ENCODE results near the gene NACC2.
"Not testable (repeated sequence)": the region's sequence is repeated elsewhere in the genome, so short reads cannot be mapped to it uniquely, and the experiment has no call there.

The NACC2 gene

DNA sequence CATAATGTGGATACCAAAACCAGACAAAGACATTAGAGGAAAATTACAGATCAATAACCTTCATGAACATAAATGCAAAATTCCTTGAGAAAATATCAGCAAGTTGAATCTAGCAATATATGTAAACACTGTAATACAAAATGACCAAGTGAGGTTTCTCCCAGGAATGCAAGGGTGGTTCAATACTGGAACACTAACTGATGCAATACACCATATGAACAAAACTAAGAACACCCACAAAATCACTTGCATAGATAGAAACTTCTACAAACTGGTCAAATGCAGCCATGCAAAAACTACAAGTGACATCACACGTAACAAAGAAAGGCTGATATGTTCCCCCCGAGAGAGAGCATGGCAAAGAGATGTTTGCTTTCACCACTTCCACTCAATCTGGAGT, 55.6 kb downstream of the NACC2 start:
- Histone ChIP-seq H3K4me1 (ENCODE audit: control insufficient read depth, insufficient read depth, low read length, unreplicated experiment) (no peaks in the 10 kb centered on the region), H3K79me2 (ENCODE audit: control insufficient read depth, insufficient read depth, low read length, unreplicated experiment) (peaks cover 29% of the 10 kb centered on the region), H3K4me3 (ENCODE audit: low read depth, low read length) (no peak overlapping the region), H2AFZ (ENCODE audit: low read length, unreplicated experiment) (no peak overlapping the region), H3K36me3 (ENCODE audit: insufficient read depth, low read length) (peaks cover 29% of the 10 kb centered on the region), H3K27me3 (ENCODE audit: insufficient read depth, low read length) (no peaks in the 10 kb centered on the region), H3K27ac (ENCODE audit: low read depth, low read length) (no peak overlapping the region)

DNA sequence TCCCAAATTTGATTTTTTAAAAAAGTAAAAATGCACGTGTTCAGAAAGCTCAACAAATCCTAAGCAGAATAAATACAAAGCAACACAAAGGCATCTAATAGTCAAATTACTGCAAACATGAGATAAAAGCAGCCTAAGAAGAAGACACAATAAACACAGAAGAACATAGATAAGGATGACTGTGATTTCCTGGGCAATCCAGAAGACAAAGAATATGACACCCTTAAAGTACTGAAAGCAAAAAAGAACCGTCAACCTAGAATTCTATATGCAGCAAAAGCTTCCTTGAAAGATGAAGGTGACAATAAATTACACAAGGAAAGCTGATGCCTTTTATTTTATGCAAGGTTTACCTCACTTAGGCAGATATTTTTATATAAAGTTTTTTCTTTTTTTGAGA, 58.2 kb downstream of the NACC2 start:
- Histone ChIP-seq H3K36me3 (ENCODE audit: insufficient read depth, low read length) (peaks cover 29% of the 10 kb centered on the region), H2AFZ (ENCODE audit: low read length, unreplicated experiment) (no peak overlapping the region), H3K27ac (ENCODE audit: low read depth, low read length) (no peak overlapping the region), H3K4me1 (ENCODE audit: control insufficient read depth, insufficient read depth, low read length, unreplicated experiment) (no peaks in the 10 kb centered on the region), H3K27me3 (ENCODE audit: insufficient read depth, low read length) (no peaks in the 10 kb centered on the region), H3K79me2 (ENCODE audit: control insufficient read depth, insufficient read depth, low read length, unreplicated experiment) (peaks cover 24% of the 10 kb centered on the region), H3K4me3 (ENCODE audit: low read depth, low read length) (no peak overlapping the region)

DNA sequence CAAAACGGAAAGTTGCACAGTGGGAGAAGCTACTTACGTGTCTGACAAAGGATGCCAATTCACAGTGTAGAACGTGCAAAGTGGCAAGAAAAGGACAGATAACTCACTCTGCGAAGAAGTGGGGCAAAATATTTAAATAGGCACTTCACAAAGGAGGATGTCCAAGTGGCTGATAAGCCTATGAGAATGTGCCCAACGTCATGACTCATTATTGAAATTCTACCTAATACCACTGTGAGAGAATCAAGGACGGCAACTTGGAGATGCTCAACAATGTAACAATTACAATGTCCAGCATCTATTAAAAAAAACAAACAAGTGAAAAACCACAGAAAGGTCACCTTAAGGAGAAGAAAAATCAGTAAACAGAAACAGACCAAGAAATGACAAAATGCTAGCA, 59.0 kb downstream of the NACC2 start:
- no peak overlapping the region for H2AFZ ChIP-seq (ENCODE audit: low read length, unreplicated experiment)
- H3K4me3 ChIP-seq (ENCODE audit: low read depth, low read length), result no peak overlapping the region
- peaks cover 24% of the 10 kb centered on the region for H3K79me2 ChIP-seq (ENCODE audit: control insufficient read depth, insufficient read depth, low read length, unreplicated experiment)

GRCh38 chr9:136031741-136032730, 63.1 kb downstream of the NACC2 start:
- H3K27me3 ChIP-seq (ENCODE audit: insufficient read depth, low read length), result no peaks in the 10 kb centered on the region
- peaks cover 14% of the 10 kb centered on the region; the same call in 1 of the 2 replicates for H3K36me3 ChIP-seq (ENCODE audit: insufficient read depth, low read length)
- H2AFZ ChIP-seq (ENCODE audit: low read length, unreplicated experiment), result no peak overlapping the region
- no peak overlapping the region for H3K27ac ChIP-seq (ENCODE audit: low read depth, low read length)
- H3K4me1 ChIP-seq (ENCODE audit: control insufficient read depth, insufficient read depth, low read length, unreplicated experiment), result no peaks in the 10 kb centered on the region
- peaks cover 3% of the 10 kb centered on the region for H3K79me2 ChIP-seq (ENCODE audit: control insufficient read depth, insufficient read depth, low read length, unreplicated experiment)
- H3K4me3 ChIP-seq (ENCODE audit: low read depth, low read length), result no peak overlapping the region

More for the DNA sequence above, 59.0 kb downstream of the NACC2 start:
- H3K27me3 ChIP-seq (ENCODE audit: insufficient read depth, low read length), result no peaks in the 10 kb centered on the region
- no peaks in the 10 kb centered on the region for H3K4me1 ChIP-seq (ENCODE audit: control insufficient read depth, insufficient read depth, low read length, unreplicated experiment)
- H3K36me3 ChIP-seq (ENCODE audit: insufficient read depth, low read length), result peaks cover 29% of the 10 kb centered on the region
- no peak overlapping the region for H3K27ac ChIP-seq (ENCODE audit: low read depth, low read length)

DNA sequence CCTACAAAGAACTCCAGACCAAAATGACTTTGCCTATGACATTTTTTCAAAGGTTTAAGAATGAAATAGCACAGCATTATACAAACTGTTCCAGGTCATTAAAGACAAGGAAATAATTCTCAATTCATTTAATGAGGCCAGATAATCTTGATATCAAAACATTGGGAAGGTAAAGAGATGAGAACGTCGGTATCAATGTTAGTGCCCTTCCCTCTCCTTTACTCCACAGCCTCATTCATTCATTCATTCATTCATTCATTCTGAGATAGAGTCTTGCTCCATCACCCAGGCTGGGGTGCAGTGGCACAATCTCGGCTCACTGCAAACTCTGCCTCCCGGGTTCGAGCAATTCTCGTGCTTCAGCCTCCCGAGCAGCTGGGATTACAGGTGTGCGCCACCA, 64.0 kb downstream of the NACC2 start:
- Histone ChIP-seq H3K4me1 (ENCODE audit: control insufficient read depth, insufficient read depth, low read length, unreplicated experiment) (no peaks in the 10 kb centered on the region), H2AFZ (ENCODE audit: low read length, unreplicated experiment) (no peak overlapping the region), H3K36me3 (ENCODE audit: insufficient read depth, low read length) (peaks cover 12% of the 10 kb centered on the region; the same call in 1 of the 2 replicates), H3K4me3 (ENCODE audit: low read depth, low read length) (no peak overlapping the region), H3K79me2 (ENCODE audit: control insufficient read depth, insufficient read depth, low read length, unreplicated experiment) (peaks cover 3% of the 10 kb centered on the region), H3K27me3 (ENCODE audit: insufficient read depth, low read length) (no peaks in the 10 kb centered on the region), H3K27ac (ENCODE audit: low read depth, low read length) (no peak overlapping the region)

DNA sequence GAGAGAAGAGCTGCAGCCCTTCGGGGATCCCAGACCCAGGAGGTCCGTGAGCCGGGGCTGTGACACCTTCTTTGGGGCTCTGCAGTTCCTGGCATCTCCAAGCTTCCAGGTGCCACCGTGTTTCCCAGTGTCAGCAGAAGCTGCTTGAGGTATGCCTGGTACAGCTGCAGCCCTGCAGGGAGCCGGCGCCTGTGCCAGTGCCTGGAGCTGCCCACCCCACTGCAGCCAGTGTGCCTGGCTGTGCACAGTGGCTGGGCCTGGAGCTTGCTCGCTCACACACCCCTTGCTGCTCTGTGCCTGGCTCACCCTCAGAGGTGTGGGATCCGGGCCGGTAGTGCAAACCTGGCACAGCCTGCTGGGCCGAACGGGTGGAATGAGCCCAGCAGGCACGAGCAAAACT, 65.5 kb downstream of the NACC2 start:
- H3K79me2 ChIP-seq (ENCODE audit: control insufficient read depth, insufficient read depth, low read length, unreplicated experiment), result peaks cover 3% of the 10 kb centered on the region
- no peaks in the 10 kb centered on the region for H3K27me3 ChIP-seq (ENCODE audit: insufficient read depth, low read length)
- H3K27ac ChIP-seq (ENCODE audit: low read depth, low read length), result no peak overlapping the region
- H3K36me3 ChIP-seq (ENCODE audit: insufficient read depth, low read length), result peaks cover 10% of the 10 kb centered on the region; the same call in 1 of the 2 replicates
- H2AFZ ChIP-seq (ENCODE audit: low read length, unreplicated experiment), result no peak overlapping the region
- H3K4me1 ChIP-seq (ENCODE audit: control insufficient read depth, insufficient read depth, low read length, unreplicated experiment), result peaks cover 3% of the 10 kb centered on the region
- H3K4me3 ChIP-seq (ENCODE audit: low read depth, low read length), result no peak overlapping the region

DNA sequence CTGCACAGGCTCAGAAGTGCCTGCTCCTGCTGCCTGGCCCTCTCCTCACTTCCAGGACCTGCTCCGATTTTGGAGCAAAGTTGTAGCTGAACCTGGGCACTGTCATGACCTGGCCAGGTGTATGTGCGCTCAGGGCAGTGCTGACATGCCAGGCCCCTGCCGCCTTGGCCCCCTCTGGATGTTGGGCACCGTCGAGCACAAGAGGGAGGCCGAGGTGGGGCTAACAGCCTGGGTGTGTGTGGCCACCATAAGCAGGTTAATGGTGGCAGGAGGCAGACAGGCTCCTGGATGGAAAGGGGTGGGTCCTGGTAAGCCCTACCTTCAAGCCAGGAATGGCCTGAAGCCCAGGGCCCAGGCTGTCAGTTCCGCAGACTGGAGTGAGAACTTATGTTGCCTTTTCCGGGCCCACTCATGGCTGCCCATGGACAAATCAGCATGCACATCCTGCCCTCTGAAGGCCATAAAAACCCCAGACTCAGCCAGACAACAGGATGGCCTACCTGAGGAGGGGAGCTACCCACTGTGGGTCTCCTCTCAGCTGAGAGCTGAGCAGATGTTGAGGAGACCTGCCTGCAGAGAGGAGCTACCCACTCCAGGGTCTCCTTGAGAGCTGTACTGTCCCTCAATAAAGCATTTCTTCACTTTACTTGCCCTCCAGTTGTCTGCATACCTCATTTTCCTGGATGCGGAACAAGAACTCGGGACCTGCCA, 66.2 kb downstream of the NACC2 start:
- Histone ChIP-seq H3K4me3 (ENCODE audit: low read depth, low read length) (no peak overlapping the region), H2AFZ (ENCODE audit: low read length, unreplicated experiment) (no peak overlapping the region), H3K79me2 (ENCODE audit: control insufficient read depth, insufficient read depth, low read length, unreplicated experiment) (no peaks in the 10 kb centered on the region), H3K27me3 (ENCODE audit: insufficient read depth, low read length) (no peaks in the 10 kb centered on the region), H3K27ac (ENCODE audit: low read depth, low read length) (no peak overlapping the region), H3K36me3 (ENCODE audit: insufficient read depth, low read length) (peaks cover 10% of the 10 kb centered on the region; the same call in 1 of the 2 replicates), H3K4me1 (ENCODE audit: control insufficient read depth, insufficient read depth, low read length, unreplicated experiment) (peaks cover 10% of the 10 kb centered on the region)

GRCh38 chr9:136026943-136027289, 68.2 kb downstream of the NACC2 start:
- H3K79me2 ChIP-seq (ENCODE audit: control insufficient read depth, insufficient read depth, low read length, unreplicated experiment); H3K4me3 ChIP-seq (ENCODE audit: low read depth, low read length); H3K27me3 ChIP-seq (ENCODE audit: insufficient read depth, low read length); H2AFZ ChIP-seq (ENCODE audit: low read length, unreplicated experiment); H3K27ac ChIP-seq (ENCODE audit: low read depth, low read length): not testable (repeated sequence)
- peaks cover 10% of the 10 kb centered on the region; the same call in 1 of the 2 replicates for H3K36me3 ChIP-seq (ENCODE audit: insufficient read depth, low read length)
- peaks cover 15% of the 10 kb centered on the region for H3K4me1 ChIP-seq (ENCODE audit: control insufficient read depth, insufficient read depth, low read length, unreplicated experiment)

- H3K4me1 ChIP-seq (ENCODE audit: control insufficient read depth, insufficient read depth, low read length, unreplicated experiment), result peaks cover 15% of the 10 kb centered on the region
- no peaks in the 10 kb centered on the region for H3K79me2 ChIP-seq (ENCODE audit: control insufficient read depth, insufficient read depth, low read length, unreplicated experiment)
- H2AFZ ChIP-seq (ENCODE audit: low read length, unreplicated experiment), result no peak overlapping the region
- H3K27me3 ChIP-seq (ENCODE audit: insufficient read depth, low read length), result no peaks in the 10 kb centered on the region
- no peak overlapping the region for H3K4me3 ChIP-seq (ENCODE audit: low read depth, low read length)
- no peak overlapping the region for H3K27ac ChIP-seq (ENCODE audit: low read depth, low read length)
- H3K36me3 ChIP-seq (ENCODE audit: insufficient read depth, low read length), result peaks cover 10% of the 10 kb centered on the region; the same call in 1 of the 2 replicates
Observed at GRCh38 chr9:136026266-136026942, 68.7 kb downstream of the NACC2 start.

DNA sequence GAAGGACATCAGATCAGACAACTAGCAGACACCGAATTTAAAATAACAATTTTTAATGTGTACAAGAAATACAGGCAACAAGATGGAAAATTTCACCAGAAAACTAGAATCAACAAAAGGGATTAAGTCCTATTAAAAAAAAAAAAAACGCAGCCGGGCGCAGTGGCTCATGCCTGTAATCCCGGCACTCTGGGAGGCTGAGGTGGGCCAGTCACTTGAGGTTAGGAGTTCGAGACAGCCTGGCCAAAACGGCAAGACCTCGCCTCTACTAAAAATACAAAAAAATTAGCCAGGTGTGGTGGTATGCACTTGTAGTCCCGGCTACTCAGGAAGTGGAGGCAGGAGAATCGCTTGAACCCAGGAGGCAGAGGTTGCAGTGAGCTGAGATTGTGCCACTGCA, 69.6 kb downstream of the NACC2 start:
- Histone ChIP-seq H3K27me3 (ENCODE audit: insufficient read depth, low read length) (no peaks in the 10 kb centered on the region), H3K27ac (ENCODE audit: low read depth, low read length) (no peak overlapping the region), H3K79me2 (ENCODE audit: control insufficient read depth, insufficient read depth, low read length, unreplicated experiment) (peaks cover 5% of the 10 kb centered on the region), H3K36me3 (ENCODE audit: insufficient read depth, low read length) (peaks cover 10% of the 10 kb centered on the region; the same call in 1 of the 2 replicates), H3K4me3 (ENCODE audit: low read depth, low read length) (no peak overlapping the region), H2AFZ (ENCODE audit: low read length, unreplicated experiment) (no peak overlapping the region), H3K4me1 (ENCODE audit: control insufficient read depth, insufficient read depth, low read length, unreplicated experiment) (peaks cover 15% of the 10 kb centered on the region)
